GM12878 (cell line): ENCODE data around the gene REXO2. TPM values are rescaled to one million over a fixed set of nuclear protein-coding genes. Genes with fewer than 3 reads are reported as not detected.

Experiments
- ATAC-seq: fragments of 200-7000 bp; cut with Tn5 transposase; 3 replicates; pipeline ENCODE4 v1.9.1; 2020; ENCODE audit warnings: mild to moderate bottlenecking, moderate library complexity
- BruUV-seq: library from RNA; stranded (reverse); fragments of 400-500 nt; replicated peaks from 2 replicates; lab custom pipeline; 2021; lab: Mats Ljungman, UMichigan
- CTCF ChIA-PET: fragments of 300-600 bp; sonication (Branson Sonifier 250); formaldehyde crosslinking; extraction: SDS; loops from one replicate; lab custom pipeline; 2021; ENCODE audit warnings: inconsistent platforms; lab: Yijun Ruan, JAX
- POLR2A ChIA-PET: fragments of 350-600 bp; formaldehyde crosslinking; extraction: SDS; loops from one replicate; lab custom pipeline; 2021; ENCODE audit warnings: inconsistent platforms; lab: Charles Lee
- RAD21 ChIA-PET: fragments of 300-600 bp; sonication (Branson Sonifier 250); formaldehyde crosslinking; loops from one replicate; lab custom pipeline; 2023; ENCODE audit warnings: antibody characterized with exemption; ENCODE audit not compliant: unreplicated experiment; lab: Charles Lee
- SMC1A ChIA-PET: fragments of 300-600 bp; sonication (Branson Sonifier 250); formaldehyde crosslinking; loops from one replicate; lab custom pipeline; 2023; ENCODE audit not compliant: unreplicated experiment, uncharacterized antibody; lab: Charles Lee
- DNase-seq: peaks from one replicate; pipeline ENCODE4 v3.0.0-alpha.2; 2011; ENCODE audit warnings: low read depth, low spot score
- FAIRE-seq: peaks from 3 replicates; lab custom pipeline; 2011; peaks lifted over from hg19 to GRCh38; lab: Jason Lieb, UNC
- H2AFZ ChIP-seq: 2 replicates; pipeline ENCODE4 v1.6.0; 2011; ENCODE audit warnings: low read depth, low read length, control low read depth; ENCODE audit not compliant: control insufficient read depth
- H3K27ac ChIP-seq: 2 replicates; pipeline ENCODE4 v1.5.1; 2011; ENCODE audit warnings: control low read depth; ENCODE audit not compliant: control insufficient read depth, insufficient read depth
- H3K27me3 ChIP-seq, 2 experiments: replicated peaks in 1 of 2; 2 replicates each; pipeline versions ENCODE4 v1.6.0 to v1.6.1; 2011; ENCODE audit warnings: low read length in 1 of 2; ENCODE audit not compliant: control insufficient read depth in 2 of 2, insufficient read depth in 2 of 2
- H3K36me3 ChIP-seq, 2 experiments: 2 replicates each; pipeline ENCODE4 v1.5.1; 2011; ENCODE audit warnings: low read length in 1 of 2; ENCODE audit not compliant: control insufficient read depth in 2 of 2, insufficient read depth in 2 of 2
- H3K4me1 ChIP-seq: 2 replicates; pipeline ENCODE4 v1.6.1; 2011; ENCODE audit warnings: mild to moderate bottlenecking, low read length, moderate library complexity, mixed read lengths; ENCODE audit not compliant: control insufficient read depth, insufficient read depth
- H3K4me2 ChIP-seq: 2 replicates; pipeline ENCODE4 v1.6.0; 2011; ENCODE audit warnings: control low read depth; ENCODE audit not compliant: control insufficient read depth, insufficient read depth
- H3K4me3 ChIP-seq: fragments of 200-600 bp; sonication (generic); 2 replicates; pipeline ENCODE4 v1.5.1; 2016
- H3K79me2 ChIP-seq: 2 replicates; pipeline ENCODE4 v1.6.0; 2011; ENCODE audit warnings: low read length; ENCODE audit not compliant: control insufficient read depth, insufficient read depth
- H3K9ac ChIP-seq: 2 replicates; pipeline ENCODE4 v1.8.0; 2011; ENCODE audit warnings: low read length, control low read depth, mixed read lengths; ENCODE audit not compliant: control insufficient read depth, insufficient read depth
- H3K9me3 ChIP-seq: replicated peaks from 3 replicates; pipeline ENCODE4 v1.5.1; 2011; ENCODE audit warnings: mild to moderate bottlenecking, low read length; ENCODE audit not compliant: control insufficient read depth, insufficient read depth
- H4K20me1 ChIP-seq: 2 replicates; pipeline ENCODE4 v1.6.0; 2011; ENCODE audit not compliant: control insufficient read depth, insufficient read depth
- CHD2 ChIP-seq: IDR thresholded peaks from 2 replicates; pipeline ENCODE4 v1.6.1; 2011; ENCODE audit warnings: low read depth, low read length, improper control_type of control experiment, borderline replicate concordance
- GABPA ChIP-seq: IDR thresholded peaks from 2 replicates; pipeline ENCODE4 v1.6.1; 2014; ENCODE audit warnings: antibody characterized with exemption, low read depth, mild to moderate bottlenecking, inconsistent platforms
- MEF2A ChIP-seq: IDR thresholded peaks from 2 replicates; pipeline ENCODE4 v1.6.1; 2011; ENCODE audit warnings: low read depth, mild to moderate bottlenecking, low read length, moderate library complexity; ENCODE audit not compliant: insufficient read depth
- MTA3 ChIP-seq: IDR thresholded peaks from 2 replicates; pipeline ENCODE4 v1.6.1; 2012; ENCODE audit warnings: low read length, inconsistent platforms, borderline replicate concordance
- PAX8 ChIP-seq: fragments of 450-650 bp; IDR thresholded peaks from 2 replicates; pipeline ENCODE4 v1.6.1; 2017; ENCODE audit warnings: mild to moderate bottlenecking, moderate library complexity
- PKNOX1 ChIP-seq: fragments of 450-650 bp; IDR thresholded peaks from 2 replicates; pipeline ENCODE4 v1.6.1; 2016; ENCODE audit warnings: mild to moderate bottlenecking
- POLR2AphosphoS5 ChIP-seq: IDR thresholded peaks from 2 replicates; pipeline ENCODE4 v1.6.1; 2011; ENCODE audit warnings: mild to moderate bottlenecking, low read length, inconsistent platforms
- RELA ChIP-seq: fragments of 450-650 bp; IDR thresholded peaks from 2 replicates; pipeline ENCODE4 v1.8.0; 2014; ENCODE audit warnings: borderline replicate concordance; ENCODE audit not compliant: partially characterized antibody
- SIN3A ChIP-seq: IDR thresholded peaks from 2 replicates; pipeline ENCODE4 v1.6.1; 2012; ENCODE audit warnings: low read depth, low read length, improper control_type of control experiment
- SMC3 ChIP-seq: IDR thresholded peaks from 2 replicates; pipeline ENCODE4 v1.6.1; 2011; ENCODE audit warnings: low read length, improper control_type of control experiment, borderline replicate concordance
- ZBTB11 ChIP-seq: fragments of 450-650 bp; formaldehyde crosslinking; IDR thresholded peaks from 2 replicates; pipeline ENCODE4 v1.5.0; 2022; ENCODE audit warnings: mild to moderate bottlenecking, missing genetic modification characterization
- ZBTB33 ChIP-seq: fragments of 450-650 bp; IDR thresholded peaks from 2 replicates; pipeline ENCODE4 v1.6.1; 2017; ENCODE audit warnings: mild to moderate bottlenecking
- ZBTB4 ChIP-seq: fragments of 450-650 bp; formaldehyde crosslinking; IDR thresholded peaks from 2 replicates; pipeline ENCODE4 v1.4.0; 2022; ENCODE audit warnings: mild to moderate bottlenecking, moderate library complexity
- ZNF217 ChIP-seq: fragments of 450-650 bp; IDR thresholded peaks from 2 replicates; pipeline ENCODE4 v1.6.1; 2017; ENCODE audit warnings: antibody characterized with exemption, mild to moderate bottlenecking
- WGBS: methylation state at CpG from one replicate; pipeline ENCODE4 v1.1.6; 2016; ENCODE audit warnings: low lambda C conversion rate; ENCODE audit not compliant: insufficient replicate concordance, insufficient coverage; ENCODE audit errors: missing lambda C conversion rate; 5-methylcytosine and 5-hydroxymethylcytosine counted together
- in situ Hi-C: fragments of 300-500 bp; cut with MboI; formaldehyde crosslinking; loops from 9 replicates; pipeline ENCODE4 v1.14.3; 2018; ENCODE audit warnings: mixed read lengths
- intact Hi-C: fragments of 100-400 bp; cut with micrococcal nuclease; formaldehyde crosslinking; loops from one replicate; pipeline ENCODE4 v1.14.2; 2022; ENCODE audit not compliant: unreplicated experiment
- polyA plus RNA-seq, 11 experiments: library from polyadenylated mRNA; depleted of rRNA in 4 of 11; unstranded in 6 of 11; stranded (reverse) in 5 of 11; fragments of >200 nt; fragmentation: Nextera tagmentation in 4 of 11; fragmentation: Illumina TruSeq in 1 of 11; extraction: Ambion mirVana in 4 of 11; extraction: Trizol in 1 of 11; gene quantifications; 1 replicate in 1 of 11; 2 replicates in 10 of 11; pipeline versions ENCODE4 v1.2.1 to v1.2.3, GENCODE V29; 2011 to 2016; ENCODE audit warnings: inconsistent platforms in 2 of 11, missing spikeins in 2 of 11, low read depth in 1 of 11
- total RNA-seq, 4 experiments: library from RNA; depleted of rRNA in 3 of 4; stranded (reverse); fragments of >200 nt in 3 of 4; fragmentation: Illumina TruSeq in 1 of 4; extraction: Trizol in 1 of 4; gene quantifications; 2 replicates each; pipeline versions ENCODE4 v1.2.1 to v1.2.3, GENCODE V29; 2013 to 2021

REXO2 gene
- total and polyA plus RNA-seq, 10 of the 15 experiments (the other 5 are each of a cell fraction or from before 2014, with no cell fraction given) = 3.3 to 12.5 (median 5.3) TPM

- TF ChIP-seq ZBTB4 (CRISPR knock-in tag) (no peak), RELA (no peak)
These were observed 27.5 kb downstream of the REXO2 start (continued) for GRCh38 chr11:114466742-114467141.

- ChIA-PET POLR2A (no interaction called here), CTCF (no interaction called here), SMC1A (interaction anchor here (0.7 kb wide), 1 partner anchor 131 kb away, joined by 4 read pairs; no protein-coding TSS in a partner anchor), RAD21 (no interaction called here)
- H4K20me1 ChIP-seq = no peaks in the 10 kb centered on the region
- no peaks in the 10 kb centered on the region for H3K79me2 ChIP-seq
- peaks cover 0 to 6% of the 10 kb centered on the region in 2 experiments; a peak in 2 of 4 replicates for H3K27me3 ChIP-seq
- in situ Hi-C loops (no loop called here), intact Hi-C loops (no loop called here)
- no peak overlapping the region for H3K9ac ChIP-seq
- H3K4me2 ChIP-seq = no peak overlapping the region
- no peaks in the 10 kb centered on the region for H3K36me3 ChIP-seq
- no peaks in the 10 kb centered on the region for H3K9me3 ChIP-seq
- H3K4me1 ChIP-seq = no peaks in the 10 kb centered on the region
- BruUV-seq = no TSS peak
- no peak overlapping the region for H2AFZ ChIP-seq
- H3K4me3 ChIP-seq = no peak overlapping the region
- ATAC-seq = no peak
- 44% methylated on average over 2 of the region's 2 CpGs for WGBS
- no peak for DNase-seq
- H3K27ac ChIP-seq = no peak overlapping the region
- FAIRE-seq = no peak
- TF ChIP-seq ZBTB33 (no peak), ZBTB11 (CRISPR knock-in tag) (no peak), PKNOX1 (no peak), CHD2 (no peak), GABPA (no peak), POLR2AphosphoS5 (no peak), SMC3 (no peak), MTA3 (no peak), ZNF217 (no peak), SIN3A (no peak), MEF2A (no peak), PAX8 (no peak)
These were observed 33.4 kb downstream of the REXO2 start for GRCh38 chr11:114472661-114473060.
